B cell (primary cell): Measurements from ENCODE around the gene YY1AP1. TPM values are rescaled to one million over a fixed set of nuclear protein-coding genes. Genes with fewer than 3 reads are reported as not detected.
"Not testable (repeated sequence)": the region's sequence is repeated elsewhere in the genome, so short reads cannot be mapped to it uniquely, and the experiment has no call there.

Source experiments
- ATAC-seq: fragments of 200-7000 bp; cut with Tn5 transposase; one replicate; pipeline ENCODE4 v1.10.0; 2021; ENCODE audit warnings: low read depth, mild to moderate bottlenecking, moderate number of reproducible peaks, moderate library complexity
- CTCF ChIA-PET: fragments of 350-600 bp; sonication (Branson Sonifier 250); formaldehyde crosslinking; loops from one replicate; lab custom pipeline; 2021; ENCODE audit warnings: antibody characterized with exemption, inconsistent platforms; lab: Charles Lee
- POLR2A ChIA-PET: fragments of 350-600 bp; sonication (Branson Sonifier 250); formaldehyde crosslinking; loops from one replicate; lab custom pipeline; 2021; ENCODE audit warnings: antibody characterized with exemption; lab: Charles Lee
- DNase-seq: peaks from one replicate; pipeline ENCODE4 v3.0.0; 2013
- H2AFZ ChIP-seq: 2 replicates; pipeline ENCODE4 v1.6.1; 2012; ENCODE audit warnings: mild to moderate bottlenecking, low read depth, low read length; ENCODE audit not compliant: insufficient read depth, poor library complexity, severe bottlenecking
- H3K27ac ChIP-seq, 2 donors: 1 replicate in 1 of 2; 2 replicates in 1 of 2; pipeline ENCODE4 v1.5.1; 2012 to 2013; ENCODE audit warnings: low read length in 2 of 2, mild to moderate bottlenecking in 2 of 2, moderate library complexity in 1 of 2
- H3K27me3 ChIP-seq, 4 experiments: fragments of 200-600 bp in 1 of 4; sonication (generic) in 1 of 4; replicated peaks in 1 of 4; 1 replicate in 2 of 4; 2 replicates in 2 of 4; pipeline versions ENCODE4 v1.6.1 to v1.7.0; 2013 to 2016; ENCODE audit warnings: low read length in 3 of 4, mild to moderate bottlenecking in 2 of 4, mixed read lengths in 1 of 4, moderate library complexity in 1 of 4; ENCODE audit not compliant: insufficient read depth in 4 of 4, control insufficient read depth in 3 of 4; ENCODE audit errors: control extremely low read depth in 1 of 4
- H3K36me3 ChIP-seq, 2 experiments: replicated peaks in 1 of 2; 1 replicate in 1 of 2; 2 replicates in 1 of 2; pipeline versions ENCODE4 v1.6.1 to v1.7.1; 2013; ENCODE audit warnings: low read length in 1 of 2; ENCODE audit not compliant: insufficient read depth in 2 of 2, control insufficient read depth in 1 of 2; ENCODE audit errors: control extremely low read depth in 1 of 2, extremely low read depth in 1 of 2
- H3K4me1 ChIP-seq, 2 donors: fragments of 200-600 bp in 1 of 2; sonication (generic) in 1 of 2; 1 replicate in 1 of 2; 2 replicates in 1 of 2; pipeline versions ENCODE4 v1.5.1 to v1.6.1; 2013 to 2017; ENCODE audit warnings: low read length in 2 of 2; ENCODE audit not compliant: control insufficient read depth in 2 of 2, insufficient read depth in 2 of 2
- H3K4me2 ChIP-seq: replicated peaks from 2 replicates; pipeline ENCODE3; 2012; ENCODE audit warnings: mild to moderate bottlenecking, low read depth, low read length; ENCODE audit not compliant: poor library complexity, severe bottlenecking
- H3K4me3 ChIP-seq, 5 experiments: fragments of 200-600 bp in 1 of 5; sonication (generic) in 1 of 5; 1 replicate in 3 of 5; 2 replicates in 2 of 5; pipeline versions ENCODE4 v1.5.1 to v1.7.0; 2011 to 2016; ENCODE audit warnings: low read length in 4 of 5, mild to moderate bottlenecking in 4 of 5, low read depth in 2 of 5, control low read depth in 1 of 5, moderate library complexity in 1 of 5; ENCODE audit not compliant: insufficient read depth in 1 of 5; ENCODE audit errors: control extremely low read depth in 1 of 5, extremely low read depth in 1 of 5
- H3K79me2 ChIP-seq: fragments of 200-600 bp; sonication (generic); one replicate; pipeline ENCODE4 v1.6.0; 2016; ENCODE audit warnings: low read length; ENCODE audit not compliant: control insufficient read depth, insufficient read depth
- H3K9ac ChIP-seq: fragments of 200-600 bp; sonication (generic); 2 replicates; pipeline ENCODE4 v1.6.1; 2017; ENCODE audit warnings: mild to moderate bottlenecking, low read length, moderate library complexity
- H3K9me3 ChIP-seq, 3 donors: one replicate each; pipeline versions ENCODE4 v1.6.1 to v1.7.1; 2013; ENCODE audit warnings: low read length in 2 of 3; ENCODE audit not compliant: control insufficient read depth in 2 of 3, insufficient read depth in 1 of 3; ENCODE audit errors: control extremely low read depth in 1 of 3
- H4K20me1 ChIP-seq: 2 replicates; pipeline ENCODE4 v1.6.0; 2012; ENCODE audit warnings: mild to moderate bottlenecking, low read length; ENCODE audit not compliant: insufficient read depth, control insufficient read depth, poor library complexity, severe bottlenecking
- H3K27ac Mint-ChIP-seq: one replicate; pipeline ENCODE4 v1.8.0; 2021; ENCODE audit warnings: mixed read lengths
- H3K27me3 Mint-ChIP-seq: one replicate; pipeline ENCODE4 v1.8.0; 2021; ENCODE audit warnings: mixed read lengths
- H3K4me1 Mint-ChIP-seq: one replicate; pipeline ENCODE4 v1.8.0; 2021; ENCODE audit warnings: mixed read lengths
- H3K4me3 Mint-ChIP-seq: one replicate; pipeline ENCODE4 v1.8.0; 2021; ENCODE audit warnings: mixed read lengths
- H3K9me3 Mint-ChIP-seq: one replicate; pipeline ENCODE4 v1.8.0; 2022; ENCODE audit warnings: mixed read lengths; ENCODE audit not compliant: insufficient read depth
- EZH2 ChIP-seq: IDR thresholded peaks from 2 replicates; pipeline ENCODE4 v1.6.1; 2012; ENCODE audit warnings: borderline replicate concordance, low read depth, mild to moderate bottlenecking, moderate library complexity, low read length; ENCODE audit not compliant: insufficient read depth, poor library complexity, severe bottlenecking
- WGBS: methylation state at CpG from one replicate; pipeline ENCODE4 v1.1.5; 2013; ENCODE audit warnings: missing lambda C conversion rate; ENCODE audit not compliant: insufficient coverage; 5-methylcytosine and 5-hydroxymethylcytosine counted together
- intact Hi-C: fragments of 100-400 bp; cut with micrococcal nuclease; formaldehyde crosslinking; loops from one replicate; pipeline ENCODE4 v1.10.0; 2022
- polyA plus RNA-seq: library from polyadenylated mRNA; depleted of rRNA; stranded (reverse); fragments of >200 nt; gene quantifications from 2 replicates; pipeline ENCODE4 v1.2.3, GENCODE V29; 2012
- total RNA-seq, 2 donors: library from RNA; stranded (reverse); fragments of 120-200 nt in 1 of 2; gene quantifications; 1 replicate in 1 of 2; 2 replicates in 1 of 2; pipeline versions ENCODE4 v1.2.3 to v1.2.4, GENCODE V29; 2013 to 2022
- TF ChIP-seq, protein P1 (sequence below): fragments of 200-600 bp; IDR thresholded peaks from one replicate; pipeline ENCODE4 v1.8.0; 2022; ENCODE audit warnings: antibody characterized with exemption, mild to moderate bottlenecking

Gene YY1AP1
- total and polyA plus RNA-seq, 2 donors (not counting 1 experiment from before 2014, with no cell fraction given), result 95.4 to 156 TPM

- Histone ChIP-seq H4K20me1 (peaks cover 44% of the 10 kb centered on the region), H3K27me3 (no peaks in the 10 kb centered on the region), H3K79me2 (peaks cover 71% of the 10 kb centered on the region), H3K36me3 (peaks cover 10 to 53% of the 10 kb centered on the region in 2 experiments), H3K4me3 (no peak overlapping the region), H3K9me3 (no peaks in the 10 kb centered on the region), H3K27ac (no peak overlapping the region), H2AFZ (no peak overlapping the region), H3K4me2 (no peak overlapping the region), H3K9ac (no peak overlapping the region), H3K4me1 (peaks cover 0 to 3% of the 10 kb centered on the region in 2 donors)
- H3K4me1 Mint-ChIP-seq, result peaks cover 24% of the 10 kb centered on the region
- DNase-seq (no peak), ATAC-seq (no peak)
- H3K9me3 Mint-ChIP-seq, result no peaks in the 10 kb centered on the region
- WGBS, result 100% methylated on average over 5 of the region's 6 CpGs
- H3K4me3 Mint-ChIP-seq, result no peak overlapping the region
- POLR2A ChIA-PET, result no interaction called here
- intact Hi-C loops, result no loop called here
- CTCF ChIA-PET, result no interaction called here
- no peaks in the 10 kb centered on the region for H3K27me3 Mint-ChIP-seq
- H3K27ac Mint-ChIP-seq, result no peak overlapping the region
- TF ChIP-seq, protein P1, sequence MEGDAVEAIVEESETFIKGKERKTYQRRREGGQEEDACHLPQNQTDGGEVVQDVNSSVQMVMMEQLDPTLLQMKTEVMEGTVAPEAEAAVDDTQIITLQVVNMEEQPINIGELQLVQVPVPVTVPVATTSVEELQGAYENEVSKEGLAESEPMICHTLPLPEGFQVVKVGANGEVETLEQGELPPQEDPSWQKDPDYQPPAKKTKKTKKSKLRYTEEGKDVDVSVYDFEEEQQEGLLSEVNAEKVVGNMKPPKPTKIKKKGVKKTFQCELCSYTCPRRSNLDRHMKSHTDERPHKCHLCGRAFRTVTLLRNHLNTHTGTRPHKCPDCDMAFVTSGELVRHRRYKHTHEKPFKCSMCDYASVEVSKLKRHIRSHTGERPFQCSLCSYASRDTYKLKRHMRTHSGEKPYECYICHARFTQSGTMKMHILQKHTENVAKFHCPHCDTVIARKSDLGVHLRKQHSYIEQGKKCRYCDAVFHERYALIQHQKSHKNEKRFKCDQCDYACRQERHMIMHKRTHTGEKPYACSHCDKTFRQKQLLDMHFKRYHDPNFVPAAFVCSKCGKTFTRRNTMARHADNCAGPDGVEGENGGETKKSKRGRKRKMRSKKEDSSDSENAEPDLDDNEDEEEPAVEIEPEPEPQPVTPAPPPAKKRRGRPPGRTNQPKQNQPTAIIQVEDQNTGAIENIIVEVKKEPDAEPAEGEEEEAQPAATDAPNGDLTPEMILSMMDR, result no peak
- no peak for TF ChIP-seq EZH2
These were observed 8.0 kb downstream of the YY1AP1 start for GRCh38 chr1:155680531-155680930.

DNA sequence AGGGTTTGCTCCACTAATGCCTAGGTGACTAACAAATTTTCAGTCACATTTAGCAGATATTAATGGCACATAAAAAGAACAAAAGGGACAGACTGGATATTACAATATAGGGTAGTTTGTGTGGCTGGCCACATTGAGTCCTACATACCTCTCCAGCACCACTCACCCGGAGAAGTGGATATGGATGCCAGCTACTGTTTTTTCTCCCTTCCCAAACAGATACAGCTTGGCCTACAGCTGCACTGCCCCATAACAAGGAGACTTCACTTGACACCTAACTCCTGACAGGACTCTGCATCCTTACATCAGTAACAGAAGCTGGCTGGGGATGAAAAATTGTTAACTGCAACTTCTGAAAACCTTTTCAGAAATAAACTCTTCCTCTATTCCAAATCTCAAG, 9.6 kb downstream of the YY1AP1 start:
- CTCF ChIA-PET, H2AFZ ChIP-seq, H3K27ac ChIP-seq, H3K9ac ChIP-seq, DNase-seq, H3K4me1 Mint-ChIP-seq, H3K4me2 ChIP-seq, H3K9me3 ChIP-seq, H3K4me3 ChIP-seq, H3K27me3 Mint-ChIP-seq, H3K27ac Mint-ChIP-seq, ATAC-seq, H3K4me3 Mint-ChIP-seq, H3K4me1 ChIP-seq, intact Hi-C loops, H3K9me3 Mint-ChIP-seq, H3K27me3 ChIP-seq: not testable (repeated sequence)
- H3K79me2 ChIP-seq, result peaks cover 56% of the 10 kb centered on the region
- POLR2A ChIA-PET, result interaction anchor here (0.6 kb wide), 1 partner anchor 75 kb away, joined by 5 read pairs; no protein-coding TSS in a partner anchor
- no CpG with 5 or more reads among the region's 1 CpG for WGBS
- peaks cover 42% of the 10 kb centered on the region for H4K20me1 ChIP-seq
- peaks cover 12 to 63% of the 10 kb centered on the region in 2 experiments for H3K36me3 ChIP-seq
